HG02571 (cell line): Measurements from ENCODE around the gene CD82.
"Not testable (repeated sequence)": the region's sequence is repeated elsewhere in the genome, so short reads cannot be mapped to it uniquely, and the experiment has no call there.

Experiments used
- ATAC-seq: cut with Tn5 transposase; IDR thresholded peaks from one replicate; pipeline ENCODE4 v1.9.1; 2021; ENCODE audit warnings: mild to moderate bottlenecking, moderate library complexity; ENCODE audit not compliant: unreplicated experiment

Gene CD82

DNA sequence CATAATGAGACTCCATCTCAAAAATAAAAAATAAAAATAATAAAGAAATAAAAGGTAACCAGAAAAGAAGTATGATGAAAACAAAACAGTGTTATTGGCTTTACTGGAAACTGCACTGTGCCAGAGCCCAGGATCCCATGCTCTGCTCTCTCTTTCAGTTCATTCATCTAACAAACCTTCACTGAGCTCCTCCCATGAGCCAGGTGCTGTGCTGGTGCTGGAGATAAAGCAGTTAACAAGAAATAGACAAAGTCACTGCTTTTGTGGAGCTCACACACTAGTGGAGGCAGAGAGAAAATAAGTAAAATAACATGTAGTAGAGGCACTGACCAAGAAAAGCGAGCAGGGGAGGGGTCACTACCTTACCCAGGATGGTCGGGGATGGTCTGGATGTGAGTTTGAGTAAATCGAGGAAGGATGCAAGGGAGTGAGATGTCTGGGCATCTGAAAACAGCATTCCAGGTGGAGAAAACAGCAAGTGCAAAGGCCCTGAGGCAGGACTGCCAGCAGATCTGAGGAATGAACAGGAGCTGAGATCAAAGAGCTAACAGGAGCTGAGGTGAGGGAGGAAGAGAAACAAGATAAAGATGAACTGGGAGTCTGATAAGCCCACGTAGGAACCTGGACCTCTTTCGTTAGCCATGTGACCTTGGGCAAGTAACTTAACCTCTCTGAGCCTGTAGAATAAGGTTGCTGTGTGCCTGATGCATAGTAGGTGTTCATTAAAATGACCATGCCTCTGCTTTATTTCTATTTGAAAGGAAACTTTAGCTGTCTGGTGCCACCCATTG lies 31.3 kb upstream of the CD82 start:
- no peak for ATAC-seq

DNA sequence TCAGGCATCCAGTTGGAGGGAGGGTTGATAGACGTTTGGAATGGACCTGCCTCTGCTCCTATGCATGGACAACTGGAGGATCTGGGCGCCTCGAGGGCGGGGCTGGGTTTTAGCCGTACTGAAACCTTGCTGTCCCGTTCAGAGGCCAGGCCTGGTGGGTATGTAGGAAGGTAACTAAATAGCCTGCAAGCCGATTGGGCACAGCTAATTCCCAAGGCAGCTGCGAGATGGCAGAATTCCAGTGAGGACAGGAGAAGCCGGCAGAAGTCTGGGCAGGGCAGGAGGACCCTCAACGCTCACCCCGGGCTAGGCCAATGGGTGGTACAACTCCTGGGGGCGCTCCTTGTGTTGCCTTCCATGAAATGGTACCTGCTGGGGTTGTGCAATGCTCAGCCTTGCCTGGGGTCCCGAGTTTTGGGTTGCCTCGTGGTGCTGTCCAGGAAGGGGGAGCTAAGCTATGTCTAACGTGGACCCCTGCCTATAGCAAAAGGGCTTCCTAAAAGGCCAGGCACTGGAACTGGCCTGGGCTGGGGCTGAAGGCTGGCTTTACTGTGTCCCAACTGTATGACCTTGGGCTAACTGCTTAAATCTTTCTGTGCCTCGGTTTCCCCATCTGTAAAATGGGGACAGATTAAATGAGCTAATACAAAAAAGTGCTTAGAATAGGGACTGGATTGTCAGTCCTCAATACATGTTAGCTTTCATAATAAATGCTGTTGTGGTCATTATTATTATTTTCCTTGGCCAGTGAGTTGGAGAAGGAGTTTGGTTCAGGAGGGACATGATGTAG lies 30.1 kb upstream of the CD82 start:
- ATAC-seq, result no peak

DNA sequence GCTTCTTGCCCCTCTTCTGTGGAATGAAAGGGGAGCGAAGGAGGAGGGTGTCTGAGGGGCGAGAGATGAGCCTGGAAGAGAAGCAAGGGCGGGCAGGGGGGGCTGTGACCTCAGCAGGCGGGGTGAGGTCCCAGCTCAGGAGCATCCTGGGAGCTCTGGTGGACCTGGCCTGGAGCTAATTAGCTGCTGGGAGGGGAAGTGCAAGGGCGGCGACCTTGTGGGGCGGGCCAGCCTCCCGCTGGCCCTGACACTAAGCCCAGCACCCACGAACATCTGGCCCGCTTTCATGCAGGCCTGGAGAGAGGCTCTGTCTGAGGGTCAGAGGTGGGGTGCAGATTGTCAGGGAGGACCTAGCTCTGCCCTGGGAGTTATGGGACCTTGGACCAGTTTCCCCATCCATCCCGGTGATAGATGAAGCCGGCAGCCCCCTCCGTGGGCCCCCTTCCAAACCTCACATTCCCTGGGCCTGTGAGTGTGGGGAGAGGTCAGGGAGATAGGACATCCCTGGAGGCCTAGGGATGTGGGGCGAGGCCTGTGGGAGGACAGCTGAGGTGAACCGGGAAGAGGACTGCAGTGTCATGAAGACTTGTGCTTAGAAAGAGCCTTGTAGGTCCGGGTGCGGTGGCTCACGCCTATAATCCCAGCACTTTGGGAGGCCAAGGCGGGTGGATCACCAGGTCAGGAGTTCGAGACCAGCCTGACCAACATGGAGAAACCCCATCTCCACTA lies 28.5 kb upstream of the CD82 start:
- ATAC-seq, result no peak

DNA sequence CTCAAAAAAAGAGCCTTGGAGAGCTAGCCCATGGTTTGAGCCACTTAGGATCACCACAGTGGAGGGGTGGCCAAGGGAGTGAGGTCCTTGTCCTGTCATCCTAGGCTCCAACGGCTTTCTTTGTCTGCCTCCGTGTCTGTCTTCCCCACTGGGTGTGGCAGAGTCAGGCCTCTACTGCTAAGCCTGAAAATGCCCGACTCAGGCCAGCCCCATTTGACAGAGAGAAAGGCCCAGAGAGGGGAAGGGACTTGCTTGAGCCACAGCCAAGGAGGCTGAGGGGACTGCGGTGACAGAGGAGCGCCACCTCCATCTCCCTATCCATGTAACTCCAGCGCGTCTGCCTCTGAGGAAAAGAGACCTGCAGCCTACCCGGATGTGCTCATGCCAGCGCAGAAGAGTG lies 27.8 kb upstream of the CD82 start:
- no peak for ATAC-seq

DNA sequence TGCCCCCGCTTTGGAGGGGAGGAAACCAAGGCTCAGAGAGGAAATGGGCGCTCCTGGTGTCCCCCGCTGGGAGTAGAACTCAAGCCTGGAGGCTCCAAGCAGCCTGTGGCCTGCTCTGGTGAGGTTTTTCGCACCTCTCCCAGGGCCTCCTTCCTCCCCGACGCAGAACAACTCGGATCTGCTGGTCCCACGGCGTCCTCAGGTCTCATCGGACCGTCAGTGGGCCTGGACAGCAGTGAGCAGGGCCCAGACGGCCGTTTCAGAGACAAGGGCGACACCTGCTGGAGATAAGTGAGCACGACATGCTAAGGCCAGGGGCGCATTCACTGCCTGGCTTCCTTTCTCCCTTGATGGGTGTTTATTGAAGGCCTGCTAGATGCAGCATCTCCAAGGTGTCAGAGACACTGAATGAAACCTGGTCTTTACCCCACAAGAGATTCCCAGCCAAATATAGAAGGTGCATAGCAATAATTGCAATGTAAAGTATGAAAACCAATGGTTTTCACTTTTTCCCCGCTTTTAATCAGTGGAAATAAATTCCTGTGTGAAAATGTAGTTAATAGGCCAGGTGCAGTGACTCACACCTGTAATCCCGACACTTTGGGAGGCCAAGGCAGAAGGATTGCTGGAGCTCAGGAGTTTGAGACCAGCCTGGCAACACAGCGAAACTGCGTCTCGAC lies 26.9 kb upstream of the CD82 start:
- peak; percentile 76 for ATAC-seq

DNA sequence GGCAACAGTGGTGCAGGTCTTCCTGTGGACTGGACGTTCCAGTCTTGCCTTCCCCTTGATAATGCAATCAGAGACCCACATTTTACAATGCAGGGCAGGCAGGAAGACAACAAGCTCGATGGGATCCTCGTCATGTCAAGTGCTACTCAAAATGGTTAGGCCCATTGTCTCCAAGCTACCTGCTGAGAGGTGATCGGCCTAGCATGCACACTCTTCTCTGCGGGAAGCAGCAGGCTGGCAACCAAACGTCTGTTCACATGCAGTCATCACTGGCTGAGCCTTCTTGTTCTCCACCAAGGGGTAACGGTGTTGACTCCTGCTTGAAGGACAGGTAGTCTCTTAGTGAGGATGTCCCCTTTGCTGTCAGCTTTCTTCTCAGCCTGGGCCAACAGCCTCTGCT lies 25.5 kb upstream of the CD82 start:
- ATAC-seq, result no peak

DNA sequence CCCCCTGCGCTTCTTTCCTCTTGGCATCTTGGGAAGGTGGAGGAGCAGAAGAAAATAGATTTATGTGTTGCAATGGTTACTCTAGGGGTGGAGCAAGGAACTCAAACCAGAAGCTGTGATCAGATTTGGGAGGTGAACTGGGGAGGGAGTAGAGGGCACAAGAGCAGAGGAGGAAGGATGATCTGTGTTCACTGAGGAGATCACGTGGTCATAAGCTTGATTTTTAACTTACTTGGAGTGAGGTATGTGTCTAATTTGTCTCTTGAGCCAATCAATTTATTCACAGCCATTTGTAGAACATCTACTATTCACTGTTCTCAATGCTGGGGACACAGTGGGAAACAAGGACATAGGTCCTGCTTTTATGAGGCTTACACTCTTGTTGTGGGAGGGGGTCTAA lies 24.8 kb upstream of the CD82 start:
- ATAC-seq, result no peak

DNA sequence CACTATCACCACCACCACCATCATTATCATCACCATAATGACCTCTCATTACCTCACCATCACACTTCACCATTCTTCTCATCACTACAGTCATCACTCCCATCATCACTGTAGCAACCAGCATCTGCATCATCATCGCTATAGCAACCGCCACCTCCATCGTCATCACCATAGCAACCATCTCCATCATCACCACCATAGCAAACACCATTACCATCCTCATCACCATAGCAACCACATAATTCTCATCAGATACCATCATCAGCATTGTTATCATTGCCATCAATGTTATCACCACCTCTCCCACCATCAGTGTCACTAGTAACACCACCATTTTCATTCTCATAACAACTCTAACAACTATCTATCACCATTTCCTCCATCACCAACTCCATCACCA lies 23.1 kb upstream of the CD82 start:
- ATAC-seq, result no peak

DNA sequence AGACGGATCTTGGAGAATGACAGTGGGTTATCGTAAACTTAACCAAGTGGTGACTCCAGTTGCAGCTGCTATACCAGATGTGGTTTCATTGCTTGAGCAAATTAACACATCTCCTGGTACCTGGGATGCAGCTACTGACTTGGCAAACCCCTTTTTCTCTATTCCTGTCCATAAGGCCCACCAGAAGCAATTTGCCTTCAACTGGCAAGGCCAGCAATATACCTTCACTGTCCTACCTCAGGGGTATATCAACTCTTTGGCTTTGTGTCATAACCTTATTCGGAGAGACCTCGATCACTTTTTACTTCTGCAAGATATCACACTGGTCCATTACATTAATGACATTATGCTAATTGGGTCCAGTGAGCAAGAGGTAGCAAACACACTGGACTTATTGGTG lies 18.5 kb upstream of the CD82 start:
- not testable (repeated sequence) for ATAC-seq

DNA sequence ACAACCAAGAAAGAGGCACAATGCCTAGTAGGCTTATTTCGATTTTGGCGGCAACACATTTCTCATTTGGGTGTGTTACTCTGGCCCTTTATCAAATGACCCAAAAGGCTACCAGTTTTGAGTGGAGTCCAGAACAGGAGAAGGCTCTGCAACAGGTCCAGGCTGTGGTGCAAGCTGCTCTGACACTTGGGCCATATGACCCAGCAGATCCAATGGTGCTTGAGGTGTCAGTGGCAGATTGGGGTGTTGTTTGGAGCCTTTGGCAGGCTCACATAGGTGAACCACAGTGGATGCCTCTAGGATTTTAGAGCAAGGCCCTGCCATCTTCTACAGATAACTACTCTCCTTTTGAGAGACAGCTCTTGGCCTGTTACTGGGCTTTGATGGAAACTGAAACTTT lies 17.9 kb upstream of the CD82 start:
- not testable (repeated sequence) for ATAC-seq

DNA sequence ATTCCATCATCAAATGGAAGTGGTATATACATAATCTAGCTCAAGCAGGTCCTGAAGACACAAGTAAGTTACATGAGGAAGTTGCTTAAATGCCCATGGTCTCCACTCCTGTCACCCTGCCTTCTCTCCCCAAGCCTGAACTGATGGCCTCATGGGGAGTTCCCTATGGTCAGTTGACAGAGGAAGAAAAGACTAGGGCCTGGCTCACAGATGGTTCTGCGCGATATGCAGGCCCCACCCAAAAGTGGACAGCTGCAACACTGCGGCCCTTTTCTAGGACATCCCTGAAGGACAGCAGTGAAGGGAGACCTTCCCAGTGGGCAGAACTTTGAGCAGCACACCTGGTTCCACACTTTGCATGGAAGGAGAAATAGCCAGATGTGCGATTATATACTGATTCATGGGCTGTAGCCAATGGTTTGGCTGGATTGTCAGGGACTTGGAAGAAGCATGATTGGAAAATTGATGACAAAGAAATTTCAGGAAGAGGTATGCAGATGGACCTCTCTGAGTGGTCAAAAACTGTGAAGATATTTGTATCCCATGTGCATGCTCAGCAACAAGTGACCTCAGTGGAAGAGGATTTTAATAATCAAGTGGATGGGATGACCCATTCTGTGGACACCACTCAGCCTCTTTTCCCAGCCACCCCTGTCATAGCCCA lies 17.3 kb upstream of the CD82 start:
- ATAC-seq, result no peak

DNA sequence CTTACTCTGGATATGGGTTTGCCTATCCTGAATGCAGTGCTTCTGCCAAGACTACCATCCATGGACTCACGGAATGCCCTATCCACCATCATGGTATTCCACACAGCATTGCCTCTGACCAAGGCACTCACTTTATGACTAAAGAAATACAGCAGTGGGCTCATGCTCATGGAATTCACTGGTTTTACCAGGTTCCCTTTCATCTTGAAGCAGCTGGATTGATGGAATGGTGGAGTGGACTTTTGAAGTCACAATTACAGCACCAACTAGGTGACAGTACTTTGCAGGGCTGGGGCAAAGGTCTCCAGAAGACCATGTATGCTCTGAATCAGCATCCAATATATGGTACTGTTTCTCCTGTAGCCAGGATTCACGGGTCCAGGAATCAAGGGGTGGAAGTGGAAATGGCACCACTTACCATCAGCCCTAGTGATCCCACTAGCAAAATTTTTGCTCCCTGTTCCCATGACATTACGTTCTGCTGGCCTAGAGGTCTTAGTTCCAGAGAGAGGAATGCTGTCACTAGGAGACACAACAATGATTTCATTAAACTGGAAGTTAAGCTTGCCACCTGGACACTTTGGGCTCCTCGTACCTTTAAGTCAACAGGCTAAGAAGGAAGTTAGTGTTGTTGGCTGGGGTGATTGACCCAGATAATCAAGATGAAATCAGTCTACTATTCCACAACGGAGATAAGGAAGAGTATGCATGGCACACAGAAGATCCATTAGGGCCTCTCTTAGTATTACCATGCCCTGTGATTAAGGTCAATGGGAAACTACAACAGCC lies 16.3 kb upstream of the CD82 start:
- ATAC-seq, result not testable (repeated sequence)

DNA sequence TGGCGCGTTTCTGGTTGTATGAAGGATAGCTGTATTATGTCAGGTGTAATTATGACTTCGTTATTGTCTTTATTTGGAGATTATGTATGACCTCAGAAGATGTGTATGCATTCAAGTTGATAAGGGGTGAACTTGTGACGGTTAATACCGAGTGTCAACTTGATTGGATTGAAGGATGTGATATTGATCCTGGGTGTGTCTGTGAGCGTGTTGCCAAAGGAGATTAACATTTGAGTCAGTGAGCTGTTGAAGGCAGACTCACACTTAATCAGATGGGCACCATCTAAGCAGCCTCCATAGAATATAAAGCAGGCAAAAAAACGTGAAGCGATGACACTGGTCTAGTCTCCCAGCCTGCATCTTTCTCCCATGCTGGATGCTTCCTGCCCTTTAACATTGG lies 15.3 kb upstream of the CD82 start:
- no peak for ATAC-seq

DNA sequence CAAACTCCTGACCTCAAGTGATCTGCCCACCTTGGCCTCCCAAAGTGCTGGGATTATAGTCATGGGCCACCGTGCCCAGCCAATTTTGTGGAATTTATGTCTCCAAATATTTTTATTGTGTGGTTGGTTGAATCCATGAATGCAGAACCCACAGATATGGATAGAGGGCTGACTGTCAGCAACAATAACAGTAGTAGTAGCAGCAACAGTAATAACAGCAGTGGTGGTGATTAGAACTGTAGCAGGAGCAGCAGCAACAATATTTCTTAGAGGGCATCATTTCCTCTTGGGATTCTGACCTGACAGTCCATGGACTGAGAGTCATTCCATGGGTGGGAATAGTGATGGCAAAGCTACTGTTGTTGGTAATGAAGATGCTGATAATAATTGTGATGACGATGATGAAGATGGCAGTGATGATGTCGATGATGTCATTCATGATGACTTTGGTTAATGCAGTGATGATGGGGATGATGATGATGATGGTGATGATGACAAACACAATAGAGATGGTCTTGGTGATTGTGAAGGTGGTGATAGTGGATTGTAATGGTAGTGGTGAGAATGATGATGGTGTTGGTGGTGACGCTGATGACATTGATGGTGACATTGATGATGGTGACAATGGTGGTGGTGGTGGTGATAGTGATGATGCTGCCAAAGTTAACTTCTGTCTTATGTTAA lies 13.9 kb upstream of the CD82 start:
- no peak for ATAC-seq

DNA sequence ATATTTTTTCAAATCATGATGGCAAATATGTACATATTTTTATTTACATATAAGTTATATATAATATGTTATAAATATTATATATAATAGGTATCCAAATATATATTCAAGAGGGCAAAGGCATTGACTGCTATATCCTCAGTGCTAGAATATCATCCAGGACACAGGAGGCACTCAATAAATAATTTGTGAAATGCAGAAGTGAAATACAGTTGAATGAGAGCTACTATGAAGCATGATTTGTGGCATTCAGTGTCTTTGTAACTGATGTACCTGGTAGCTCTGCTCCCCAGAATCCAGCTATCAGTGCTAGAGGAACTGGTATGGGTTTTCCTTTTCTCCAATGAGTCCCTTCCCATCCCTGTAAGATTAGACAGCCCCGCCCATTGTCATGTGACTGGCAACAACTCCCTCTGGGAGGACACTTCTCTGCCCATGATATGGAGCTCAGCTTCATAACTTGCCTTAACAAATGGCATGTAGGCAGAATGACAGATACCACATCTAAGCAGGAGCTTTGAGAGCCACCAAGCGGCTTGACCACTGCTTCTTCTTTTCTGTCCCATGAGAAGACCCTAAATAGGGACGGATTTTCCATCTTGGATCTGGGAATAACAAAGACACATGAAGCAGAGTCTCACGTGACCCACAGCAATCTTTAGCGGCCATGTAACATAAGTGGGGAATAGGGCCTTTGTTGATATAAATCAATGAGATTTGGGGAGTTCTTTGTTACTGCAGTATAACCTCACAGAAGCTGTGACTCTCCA lies 10.2 kb upstream of the CD82 start:
- no peak for ATAC-seq

DNA sequence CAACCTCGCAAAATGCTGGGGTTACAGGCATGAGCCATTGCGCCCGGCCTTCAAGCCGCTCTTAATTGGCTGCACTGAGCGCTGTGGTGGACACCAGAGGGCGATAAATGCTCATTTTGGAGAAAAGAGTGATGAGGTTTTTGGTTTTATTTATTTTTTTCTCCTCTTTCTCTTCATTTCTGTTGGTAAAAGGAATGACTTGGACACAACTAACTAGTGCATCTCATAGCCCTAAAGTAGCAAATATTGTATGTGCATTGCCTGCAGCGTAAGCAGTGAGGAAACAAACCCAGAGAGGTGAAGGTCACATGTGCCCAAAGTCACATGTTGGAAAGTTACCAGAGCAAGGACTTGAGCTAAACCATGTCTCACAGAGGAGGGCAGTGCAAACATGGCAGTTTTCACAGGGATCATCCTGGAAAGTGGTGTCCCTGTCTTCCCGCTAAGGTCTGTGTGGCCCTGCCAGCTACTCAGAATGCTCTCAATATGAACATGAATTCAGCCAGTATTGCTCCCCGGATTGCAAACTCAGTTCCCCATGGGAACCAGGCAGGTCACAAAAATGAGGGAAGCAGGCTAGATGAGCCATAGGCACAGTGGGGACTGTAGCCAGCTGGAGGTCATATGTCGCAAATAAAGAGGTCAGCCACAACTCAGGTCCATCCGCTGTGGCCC lies 8.6 kb upstream of the CD82 start:
- no peak for ATAC-seq

DNA sequence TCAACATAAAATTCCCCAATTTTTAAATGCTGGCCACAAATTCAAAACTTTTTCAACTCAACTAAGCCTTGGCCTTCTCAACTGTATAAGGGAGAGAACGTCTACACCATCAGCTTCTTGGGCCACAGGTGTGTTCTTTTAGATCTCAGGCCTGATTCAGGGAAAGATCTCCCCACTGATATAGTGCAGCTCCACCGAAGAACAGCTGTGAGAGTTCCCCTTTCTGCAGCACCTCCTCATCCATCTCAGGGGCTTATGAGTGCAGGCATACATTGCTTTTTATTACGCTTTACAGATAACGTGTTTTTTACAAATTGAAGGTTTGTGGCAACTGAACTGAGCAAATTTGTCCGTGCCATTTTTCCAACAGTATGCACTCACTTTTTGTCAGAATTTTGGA lies 8.0 kb upstream of the CD82 start:
- ATAC-seq, result no peak
